Urothelium cell line (cell line): ENCODE results near the gene ZNF768.
"Not testable (repeated sequence)": the region's sequence is repeated elsewhere in the genome, so short reads cannot be mapped to it uniquely, and the experiment has no call there.

Source experiments
- DNase-seq: peaks from one replicate; pipeline ENCODE4 v3.0.0; 2011; ENCODE audit warnings: low spot score, mixed read lengths
- FAIRE-seq: peaks from 2 replicates; lab custom pipeline; 2011; peaks lifted over from hg19 to GRCh38; lab: Jason Lieb, UNC

Gene ZNF768

GRCh38 chr16:30533748-30534367 lies 7.5 kb upstream of the ZNF768 start:
- DNase-seq (no peak), FAIRE-seq (no peak)

GRCh38 chr16:30533146-30533522 lies 6.8 kb upstream of the ZNF768 start:
- FAIRE-seq (no peak), DNase-seq (no peak)

- DNase-seq, result no peak
- FAIRE-seq, result no peak
These were observed 6.1 kb upstream of the ZNF768 start for GRCh38 chr16:30532285-30533145.

- FAIRE-seq (no peak), DNase-seq (no peak)
These were observed 4.0 kb upstream of the ZNF768 start for GRCh38 chr16:30530163-30531037.

GRCh38 chr16:30528799-30529457 lies 2.6 kb upstream of the ZNF768 start:
- DNase-seq, result no peak
- no peak for FAIRE-seq

GRCh38 chr16:30527635-30528178 lies 1.3 kb upstream of the ZNF768 start:
- DNase-seq, result no peak
- FAIRE-seq, result no peak

GRCh38 chr16:30526823-30527634 lies 663 bp upstream of the ZNF768 start:
- FAIRE-seq, result peak; percentile 40
- DNase-seq, result peak; percentile 96

GRCh38 chr16:30525844-30526136 lies 576 bp downstream of the ZNF768 start:
- DNase-seq, result no peak
- FAIRE-seq, result no peak

- no peak for DNase-seq
- FAIRE-seq, result no peak
These were observed 1.5 kb downstream of the ZNF768 start for GRCh38 chr16:30524575-30525568.

GRCh38 chr16:30523768-30524574 lies 2.4 kb downstream of the ZNF768 start:
- no peak for DNase-seq
- no peak for FAIRE-seq

- FAIRE-seq, result not testable (repeated sequence)
These were observed 3.5 kb downstream of the ZNF768 start for GRCh38 chr16:30522702-30523463.

GRCh38 chr16:30521873-30522641 lies 4.3 kb downstream of the ZNF768 start:
- FAIRE-seq (no peak), DNase-seq (no peak)

More at GRCh38 chr16:30522702-30523463, 3.5 kb downstream of the ZNF768 start:
- DNase-seq, result not testable (repeated sequence)

GRCh38 chr16:30521476-30521872 lies 4.9 kb downstream of the ZNF768 start:
- FAIRE-seq, result no peak
- DNase-seq, result no peak

- DNase-seq (no peak), FAIRE-seq (no peak)
These were observed 7.0 kb downstream of the ZNF768 start for GRCh38 chr16:30519120-30520049.

GRCh38 chr16:30518552-30518951 lies 7.8 kb downstream of the ZNF768 start:
- no peak for FAIRE-seq
- DNase-seq, result no peak
